Measurements from ENCODE around the gene HSD3B1.

The HSD3B1 gene

GRCh38 chr1:119537966-119538365 lies 31.0 kb downstream of the HSD3B1 start:
- POLR2A ChIA-PET (ENCODE audit: low non-redundant PET): no interaction called here

GRCh38 chr1:119539636-119540035 lies 32.6 kb downstream of the HSD3B1 start:
- CTCF ChIA-PET: no interaction called here

More at GRCh38 chr1:119537966-119538365, 31.0 kb downstream of the HSD3B1 start:
- CTCF ChIA-PET: interaction anchor here (0.6 to 0.7 kb wide), 2 partner anchors 207 to 271 kb away, joined by 3 to 7 read pairs; no protein-coding TSS in a partner anchor
- DNase-seq (ENCODE audit: low spot score): no peak
- TF ChIP-seq CTCF (conservative IDR thresholded peaks at IDR 0.05; ENCODE audit: low read depth): no peak
- no peak overlapping the region for H3K27ac ChIP-seq

GRCh38 chr1:119541389-119541788 lies 34.4 kb downstream of the HSD3B1 start:
- POLR2A ChIA-PET (ENCODE audit: low non-redundant PET): no interaction called here
- H3K27ac ChIP-seq: no peak overlapping the region
- TF ChIP-seq CTCF (conservative IDR thresholded peaks at IDR 0.05; ENCODE audit: low read depth): no peak
- CTCF ChIA-PET: no interaction called here
- no peak for DNase-seq (ENCODE audit: low spot score)

More at GRCh38 chr1:119539636-119540035, 32.6 kb downstream of the HSD3B1 start:
- H3K27ac ChIP-seq: no peak overlapping the region
- no peak for TF ChIP-seq CTCF (conservative IDR thresholded peaks at IDR 0.05; ENCODE audit: low read depth)
- no peak for DNase-seq (ENCODE audit: low spot score)
- POLR2A ChIA-PET (ENCODE audit: low non-redundant PET): no interaction called here

GRCh38 chr1:119542492-119542946 lies 35.5 kb downstream of the HSD3B1 start:
- DNase-seq (ENCODE audit: low spot score): no peak
- ChIA-PET POLR2A (ENCODE audit: low non-redundant PET) (no interaction called here), CTCF (no interaction called here)
- TF ChIP-seq CTCF (conservative IDR thresholded peaks at IDR 0.05; ENCODE audit: low read depth): no peak
- no peak overlapping the region for H3K27ac ChIP-seq

- ChIA-PET CTCF (no interaction called here), POLR2A (ENCODE audit: low non-redundant PET) (no interaction called here)
- TF ChIP-seq CTCF (conservative IDR thresholded peaks at IDR 0.05; ENCODE audit: low read depth): 0 out of 2 replicates have a peak, but pooled peaks have one; percentile 15
- DNase-seq (ENCODE audit: low spot score): no peak
- no peak overlapping the region for H3K27ac ChIP-seq
Observed at GRCh38 chr1:119544165-119544762, 37.3 kb downstream of the HSD3B1 start.

GRCh38 chr1:119546641-119547040 lies 39.6 kb downstream of the HSD3B1 start:
- DNase-seq (ENCODE audit: low spot score): no peak
- no peak for TF ChIP-seq CTCF (conservative IDR thresholded peaks at IDR 0.05; ENCODE audit: low read depth)
- no peak overlapping the region for H3K27ac ChIP-seq
- ChIA-PET POLR2A (ENCODE audit: low non-redundant PET) (no interaction called here), CTCF (no interaction called here)

All from RWPE1 (cell line).